Gastroesophageal sphincter (tissue), 3 donors: Measurements from ENCODE around the gene CCND1.

Experiments
- POLR2A ChIP-seq, 2 donors: fragments of 450-650 bp; IDR thresholded peaks; one replicate each; pipeline ENCODE4 v1.6.1; 2017; ENCODE audit warnings: antibody characterized with exemption in 2 of 2, mild to moderate bottlenecking in 2 of 2, moderate library complexity in 1 of 2
- POLR2AphosphoS5 ChIP-seq: sonication (generic); formaldehyde crosslinking; IDR thresholded peaks from one replicate; pipeline ENCODE4 v1.6.1; 2017; ENCODE audit warnings: antibody characterized with exemption
- TF ChIP-seq, protein P1 (sequence below), 4 experiments: fragments of 200-600 bp in 2 of 4; fragments of 450-650 bp in 2 of 4; sonication (generic) in 1 of 4; IDR thresholded peaks; one replicate each; pipeline ENCODE4 v1.5.1; 2017 to 2019; ENCODE audit warnings: antibody characterized with exemption in 4 of 4, mild to moderate bottlenecking in 2 of 4, moderate library complexity in 2 of 4

DNA sequence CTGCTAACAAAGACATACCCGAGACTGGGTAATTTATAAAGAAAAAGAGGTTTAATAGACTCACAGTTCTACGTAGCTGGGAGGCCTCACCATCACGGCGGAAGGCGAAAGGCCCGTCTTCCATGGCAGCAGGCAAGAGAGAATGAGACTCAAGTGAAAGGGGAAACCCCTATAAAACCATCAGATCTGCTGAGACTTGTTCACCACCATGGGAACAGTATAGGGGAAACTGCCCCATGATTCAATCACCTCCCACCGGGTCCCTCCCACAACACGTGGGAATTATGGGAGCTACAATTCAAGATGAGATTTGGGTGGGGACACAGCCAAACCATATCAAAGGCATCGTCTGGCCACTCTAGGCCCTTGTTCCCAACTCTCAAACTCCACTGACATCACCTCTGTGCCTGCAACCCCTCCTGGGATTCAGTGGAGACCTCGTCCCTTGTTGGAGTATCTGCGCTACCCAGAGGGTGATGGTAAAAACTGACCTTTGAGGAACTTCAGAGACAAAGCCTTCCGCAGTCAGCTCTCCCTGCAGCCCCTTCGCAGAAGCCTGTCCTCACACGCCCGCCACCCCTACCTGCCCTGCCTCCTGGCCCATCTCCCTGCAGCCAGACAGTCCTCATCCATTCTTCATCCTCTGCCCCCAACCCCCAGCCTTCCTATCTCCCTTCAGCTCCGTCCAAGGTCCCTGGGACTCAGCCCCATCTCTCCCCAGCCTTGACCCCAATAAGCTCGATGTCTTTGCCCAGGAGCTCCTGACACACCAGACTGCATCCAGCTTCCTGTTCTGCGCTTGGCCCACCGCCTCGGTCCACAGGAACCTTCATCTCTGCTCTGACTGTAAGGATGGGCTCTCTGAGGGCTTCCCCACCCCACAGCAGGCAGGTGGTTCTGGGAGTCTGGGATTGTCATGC is 15.8 kb downstream of the CCND1 start:
- TF ChIP-seq, protein P1, sequence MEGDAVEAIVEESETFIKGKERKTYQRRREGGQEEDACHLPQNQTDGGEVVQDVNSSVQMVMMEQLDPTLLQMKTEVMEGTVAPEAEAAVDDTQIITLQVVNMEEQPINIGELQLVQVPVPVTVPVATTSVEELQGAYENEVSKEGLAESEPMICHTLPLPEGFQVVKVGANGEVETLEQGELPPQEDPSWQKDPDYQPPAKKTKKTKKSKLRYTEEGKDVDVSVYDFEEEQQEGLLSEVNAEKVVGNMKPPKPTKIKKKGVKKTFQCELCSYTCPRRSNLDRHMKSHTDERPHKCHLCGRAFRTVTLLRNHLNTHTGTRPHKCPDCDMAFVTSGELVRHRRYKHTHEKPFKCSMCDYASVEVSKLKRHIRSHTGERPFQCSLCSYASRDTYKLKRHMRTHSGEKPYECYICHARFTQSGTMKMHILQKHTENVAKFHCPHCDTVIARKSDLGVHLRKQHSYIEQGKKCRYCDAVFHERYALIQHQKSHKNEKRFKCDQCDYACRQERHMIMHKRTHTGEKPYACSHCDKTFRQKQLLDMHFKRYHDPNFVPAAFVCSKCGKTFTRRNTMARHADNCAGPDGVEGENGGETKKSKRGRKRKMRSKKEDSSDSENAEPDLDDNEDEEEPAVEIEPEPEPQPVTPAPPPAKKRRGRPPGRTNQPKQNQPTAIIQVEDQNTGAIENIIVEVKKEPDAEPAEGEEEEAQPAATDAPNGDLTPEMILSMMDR (IDR thresholded peaks at IDR 0.05): no peak
- TF ChIP-seq POLR2A (IDR thresholded peaks at IDR 0.05) (no peak), POLR2AphosphoS5 (no peak)
